Suprapubic skin (tissue), 4 donors: ENCODE data around the gene ZMYM4.

ENCODE experiments used
- POLR2A ChIP-seq, 2 donors: fragments of 450-650 bp; IDR thresholded peaks; one replicate each; pipeline ENCODE4 v1.6.1; 2017; ENCODE audit warnings: antibody characterized with exemption in 2 of 2, mild to moderate bottlenecking in 2 of 2, moderate library complexity in 2 of 2
- POLR2AphosphoS5 ChIP-seq, 3 donors: sonication (generic); formaldehyde crosslinking; IDR thresholded peaks; one replicate each; pipeline ENCODE4 v1.6.1; 2017; ENCODE audit warnings: antibody characterized with exemption in 3 of 3
- TF ChIP-seq, protein P1 (sequence below), 2 donors: fragments of 200-600 bp in 1 of 2; fragments of 450-650 bp in 1 of 2; sonication (generic) in 1 of 2; IDR thresholded peaks; one replicate each; pipeline ENCODE4 v1.5.1; 2016 to 2019; ENCODE audit warnings: antibody characterized with exemption in 2 of 2, mild to moderate bottlenecking in 1 of 2, moderate library complexity in 1 of 2

- TF ChIP-seq, protein P1, sequence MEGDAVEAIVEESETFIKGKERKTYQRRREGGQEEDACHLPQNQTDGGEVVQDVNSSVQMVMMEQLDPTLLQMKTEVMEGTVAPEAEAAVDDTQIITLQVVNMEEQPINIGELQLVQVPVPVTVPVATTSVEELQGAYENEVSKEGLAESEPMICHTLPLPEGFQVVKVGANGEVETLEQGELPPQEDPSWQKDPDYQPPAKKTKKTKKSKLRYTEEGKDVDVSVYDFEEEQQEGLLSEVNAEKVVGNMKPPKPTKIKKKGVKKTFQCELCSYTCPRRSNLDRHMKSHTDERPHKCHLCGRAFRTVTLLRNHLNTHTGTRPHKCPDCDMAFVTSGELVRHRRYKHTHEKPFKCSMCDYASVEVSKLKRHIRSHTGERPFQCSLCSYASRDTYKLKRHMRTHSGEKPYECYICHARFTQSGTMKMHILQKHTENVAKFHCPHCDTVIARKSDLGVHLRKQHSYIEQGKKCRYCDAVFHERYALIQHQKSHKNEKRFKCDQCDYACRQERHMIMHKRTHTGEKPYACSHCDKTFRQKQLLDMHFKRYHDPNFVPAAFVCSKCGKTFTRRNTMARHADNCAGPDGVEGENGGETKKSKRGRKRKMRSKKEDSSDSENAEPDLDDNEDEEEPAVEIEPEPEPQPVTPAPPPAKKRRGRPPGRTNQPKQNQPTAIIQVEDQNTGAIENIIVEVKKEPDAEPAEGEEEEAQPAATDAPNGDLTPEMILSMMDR (IDR thresholded peaks at IDR 0.05), result no peak
- TF ChIP-seq POLR2AphosphoS5 (IDR thresholded peaks at IDR 0.05) (no peak), POLR2A (IDR thresholded peaks at IDR 0.05) (no peak)
Observed at GRCh38 chr1:35231287-35231686, 37.2 kb upstream of the ZMYM4 start.
